GM21381 (cell line): ENCODE measurements around the gene KIZ.
A peak's percentile ranks its signal among the peaks of the same experiment; 100 is the strongest.
"Not testable (repeated sequence)": the region's sequence is repeated elsewhere in the genome, so short reads cannot be mapped to it uniquely, and the experiment has no call there.

ENCODE experiments used
- ATAC-seq: cut with Tn5 transposase; IDR thresholded peaks from one replicate; pipeline ENCODE4 v1.9.1; 2021; ENCODE audit warnings: mild to moderate bottlenecking, moderate library complexity; ENCODE audit not compliant: unreplicated experiment

KIZ gene

GRCh38 chr20:21136015-21136732, 10.3 kb downstream of the KIZ start:
- ATAC-seq = no peak

- no peak for ATAC-seq
These were observed 11.2 kb downstream of the KIZ start for GRCh38 chr20:21137078-21137477.

GRCh38 chr20:21139881-21140566, 14.1 kb downstream of the KIZ start:
- no peak for ATAC-seq

GRCh38 chr20:21141825-21142224, 15.9 kb downstream of the KIZ start:
- no peak for ATAC-seq

- no peak for ATAC-seq
These were observed 17.5 kb downstream of the KIZ start for GRCh38 chr20:21143194-21143890.

GRCh38 chr20:21145424-21145823, 19.5 kb downstream of the KIZ start:
- ATAC-seq = no peak

- no peak for ATAC-seq
These were observed 20.3 kb downstream of the KIZ start for GRCh38 chr20:21146215-21146614.

GRCh38 chr20:21147593-21147992, 21.7 kb downstream of the KIZ start:
- no peak for ATAC-seq

- no peak for ATAC-seq
These were observed 23.5 kb downstream of the KIZ start for GRCh38 chr20:21149344-21149743.

GRCh38 chr20:21151791-21152190, 25.9 kb downstream of the KIZ start:
- ATAC-seq = no peak

- no peak for ATAC-seq
These were observed 28.8 kb downstream of the KIZ start for GRCh38 chr20:21154692-21155091.

- no peak for ATAC-seq
These were observed 29.4 kb downstream of the KIZ start for GRCh38 chr20:21155268-21155667.

GRCh38 chr20:21156266-21156665, 30.4 kb downstream of the KIZ start:
- no peak for ATAC-seq

- no peak for ATAC-seq
These were observed 31.1 kb downstream of the KIZ start for GRCh38 chr20:21157006-21157405.

- ATAC-seq = no peak
These were observed 33.9 kb downstream of the KIZ start for GRCh38 chr20:21159658-21160380.

GRCh38 chr20:21161926-21162325, 36.0 kb downstream of the KIZ start:
- ATAC-seq = no peak

- no peak for ATAC-seq
These were observed 36.7 kb downstream of the KIZ start for GRCh38 chr20:21162631-21163030.

GRCh38 chr20:21166801-21167200, 40.9 kb downstream of the KIZ start:
- ATAC-seq = peak; percentile 61

- peak; percentile 61 for ATAC-seq
These were observed 41.4 kb downstream of the KIZ start for GRCh38 chr20:21167261-21167660.

GRCh38 chr20:21168061-21168460, 42.2 kb downstream of the KIZ start:
- ATAC-seq = not testable (repeated sequence)

- no peak for ATAC-seq
These were observed 46.7 kb downstream of the KIZ start for GRCh38 chr20:21172626-21173025.
